K562 (cell line): ENCODE results near the gene SNUPN. TPM values are rescaled to one million over a fixed set of nuclear protein-coding genes. Genes with fewer than 3 reads are reported as not detected.

Source experiments
- ATAC-seq: fragments of 200-7000 bp; cut with Tn5 transposase; 3 replicates; pipeline ENCODE4 v1.9.1; 2020; ENCODE audit warnings: moderate library complexity
- BruUV-seq: library from RNA; stranded (reverse); fragments of 400-500 nt; replicated peaks from 2 replicates; lab custom pipeline; 2021; lab: Mats Ljungman, UMichigan
- CTCF ChIA-PET: fragments of 300-600 bp; formaldehyde crosslinking; extraction: SDS; loops from one replicate; lab custom pipeline; 2021; ENCODE audit warnings: low intra/inter-chr PET ratio; lab: Yijun Ruan, JAX
- POLR2A ChIA-PET: fragments of 300-600, 350-650 bp; sonication (Branson Sonifier 250); formaldehyde crosslinking; extraction: SDS; loops from one replicate; lab custom pipeline; 2021; ENCODE audit warnings: antibody characterized with exemption, inconsistent platforms; lab: Yijun Ruan, JAX
- DNase-seq, 4 experiments: peaks; one replicate each; pipeline versions ENCODE4 v3.0.0 to v3.0.0-alpha.2; 2011 to 2018; ENCODE audit warnings: low spot score in 3 of 4, mixed read lengths in 3 of 4; ENCODE audit errors: extremely low read depth in 1 of 4
- FAIRE-seq: peaks from 2 replicates; lab custom pipeline; 2011; peaks lifted over from hg19 to GRCh38; lab: Jason Lieb, UNC
- H2AFZ ChIP-seq: 2 replicates; pipeline ENCODE4 v1.6.0; 2011; ENCODE audit warnings: low read depth, low read length, control low read depth, inconsistent platforms
- H3K27ac ChIP-seq: fragments of 200-600 bp; 3 replicates; pipeline ENCODE4 v1.8.0; 2011; ENCODE audit warnings: low read depth, mild to moderate bottlenecking, control low read depth, inconsistent platforms, low read length, moderate library complexity, mixed read lengths; ENCODE audit errors: extremely low read depth
- H3K27me3 ChIP-seq, 2 experiments: fragments of 300-600 bp in 1 of 2; 2 replicates in 1 of 2; 3 replicates in 1 of 2; pipeline versions ENCODE4 v1.6.0 to v1.8.0; 2011; ENCODE audit warnings: inconsistent platforms in 2 of 2, low read length in 2 of 2, mild to moderate bottlenecking in 1 of 2, mixed read lengths in 1 of 2, moderate library complexity in 1 of 2; ENCODE audit not compliant: control insufficient read depth in 2 of 2, insufficient read depth in 2 of 2
- H3K36me3 ChIP-seq: fragments of 300-600 bp; 3 replicates; pipeline ENCODE4 v1.8.0; 2011; ENCODE audit warnings: mild to moderate bottlenecking, low read length, inconsistent platforms; ENCODE audit not compliant: control insufficient read depth, insufficient read depth
- H3K4me1 ChIP-seq, 2 experiments: fragments of 200-600 bp in 1 of 2; replicated peaks in 1 of 2; 2 replicates in 1 of 2; 3 replicates in 1 of 2; pipeline versions ENCODE4 v1.5.1 to v1.8.0; 2011; ENCODE audit warnings: inconsistent platforms in 2 of 2, low read length in 2 of 2, mild to moderate bottlenecking in 1 of 2, mixed read lengths in 1 of 2, moderate library complexity in 1 of 2; ENCODE audit not compliant: control insufficient read depth in 2 of 2, insufficient read depth in 2 of 2
- H3K4me2 ChIP-seq: 2 replicates; pipeline ENCODE4 v1.6.1; 2011; ENCODE audit warnings: low read length, control low read depth, inconsistent platforms, mixed read lengths; ENCODE audit not compliant: insufficient read depth
- H3K4me3 ChIP-seq: fragments of 200-600 bp; sonication (generic), shearing (Covaris generic); 2 replicates; pipeline ENCODE4 v1.5.1; 2016; ENCODE audit warnings: control low read depth, inconsistent platforms
- H3K79me2 ChIP-seq: fragments of 200-600 bp; 3 replicates; pipeline ENCODE4 v1.8.0; 2011; ENCODE audit warnings: low read length, inconsistent platforms; ENCODE audit not compliant: control insufficient read depth, insufficient read depth
- H3K9ac ChIP-seq, 2 experiments: 2 replicates each; pipeline versions ENCODE4 v1.6.0 to v1.6.1; 2011; ENCODE audit warnings: low read depth in 2 of 2, low read length in 2 of 2, control low read depth in 1 of 2, inconsistent platforms in 1 of 2, mild to moderate bottlenecking in 1 of 2, mixed read lengths in 1 of 2; ENCODE audit not compliant: insufficient read depth in 1 of 2
- H3K9me1 ChIP-seq: one replicate; pipeline ENCODE4 v1.6.0; 2011; ENCODE audit warnings: inconsistent platforms, mild to moderate bottlenecking, low read length, moderate library complexity; ENCODE audit not compliant: control insufficient read depth, insufficient read depth
- H3K9me3 ChIP-seq: replicated peaks from 2 replicates; pipeline ENCODE4 v1.5.1; 2011; ENCODE audit warnings: low read depth, low read length, inconsistent platforms; ENCODE audit not compliant: control insufficient read depth, insufficient read depth
- H4K20me1 ChIP-seq: replicated peaks from 2 replicates; pipeline ENCODE4 v1.6.1; 2011; ENCODE audit warnings: low read length, inconsistent platforms, mixed read lengths; ENCODE audit not compliant: control insufficient read depth, insufficient read depth
- EHMT2 ChIP-seq: fragments of 450-650 bp; IDR thresholded peaks from 2 replicates; pipeline ENCODE4 v1.6.1; 2018; ENCODE audit warnings: antibody characterized with exemption
- HDAC2 ChIP-seq: fragments of 450-650 bp; IDR thresholded peaks from 2 replicates; pipeline ENCODE4 v1.6.1; 2016; ENCODE audit warnings: mild to moderate bottlenecking
- HES1 ChIP-seq: fragments of 450-650 bp; IDR thresholded peaks from 2 replicates; pipeline ENCODE4 v1.6.1; 2016; ENCODE audit warnings: low read depth, mild to moderate bottlenecking, moderate library complexity
- KDM5B ChIP-seq: fragments of 200-600 bp; sonication (generic); IDR thresholded peaks from 2 replicates; pipeline ENCODE4 v1.6.1; 2012; ENCODE audit warnings: low read depth, mild to moderate bottlenecking, moderate library complexity, low read length, control low read depth, inconsistent platforms; ENCODE audit not compliant: insufficient replicate concordance
- MAFG ChIP-seq: fragments of 450-650 bp; conservative IDR thresholded peaks from 2 replicates; pipeline ENCODE4 v1.6.1; 2016; ENCODE audit warnings: missing genetic modification characterization, missing compliant biosample characterization
- MLLT1 ChIP-seq, 2 experiments: fragments of 450-650 bp; IDR thresholded peaks; 2 replicates each; pipeline ENCODE4 v1.6.1; 2016
- NCOR1 ChIP-seq: fragments of 450-650 bp; IDR thresholded peaks from 2 replicates; pipeline ENCODE4 v1.6.1; 2016; ENCODE audit warnings: mild to moderate bottlenecking, moderate library complexity
- RCOR1 ChIP-seq, 2 experiments: IDR thresholded peaks; 2 replicates each; pipeline ENCODE4 v1.6.1; 2012; ENCODE audit warnings: low read depth in 2 of 2, low read length in 2 of 2, borderline replicate concordance in 1 of 2, improper control_type of control experiment in 1 of 2
- SFPQ ChIP-seq: fragments of 200-400 bp; formaldehyde crosslinking; IDR thresholded peaks from 2 replicates; pipeline ENCODE4 v1.6.1; 2017; ENCODE audit warnings: mild to moderate bottlenecking, low read depth, low read length, moderate library complexity
- SMC3 ChIP-seq: conservative IDR thresholded peaks from 2 replicates; pipeline ENCODE4 v1.6.1; 2011; ENCODE audit warnings: low read depth, low read length, improper control_type of control experiment; ENCODE audit not compliant: insufficient read depth
- SRSF1 ChIP-seq: fragments of 200-400 bp; formaldehyde crosslinking; IDR thresholded peaks from 2 replicates; pipeline ENCODE4 v1.6.1; 2017; ENCODE audit warnings: mild to moderate bottlenecking, low read depth, low read length, moderate library complexity
- ZBTB43 ChIP-seq: sonication (generic); formaldehyde crosslinking; IDR thresholded peaks from 2 replicates; pipeline ENCODE4 v1.8.0; 2023; ENCODE audit warnings: mild to moderate bottlenecking, missing genetic modification reagents
- ZNF316 ChIP-seq: fragments of 450-650 bp; IDR thresholded peaks from 2 replicates; pipeline ENCODE4 v1.6.1; 2016
- ZNF511 ChIP-seq: sonication (generic); formaldehyde crosslinking; IDR thresholded peaks from 2 replicates; pipeline ENCODE4 v1.8.0; 2022; ENCODE audit warnings: mild to moderate bottlenecking, missing genetic modification reagents
- WGBS: fragments of 100-300 bp; shearing (Covaris generic); methylation state at CpG from one replicate; pipeline ENCODE4 v1.1.6; 2016; ENCODE audit warnings: low coverage, mixed read lengths; ENCODE audit not compliant: insufficient coverage; ENCODE audit errors: missing lambda C conversion rate; 5-methylcytosine and 5-hydroxymethylcytosine counted together
- in situ Hi-C: fragments of 300-500 bp; cut with MboI; formaldehyde crosslinking; loops from 4 replicates; pipeline ENCODE4 v1.15.0; 2018; ENCODE audit warnings: inconsistent platforms, mixed read lengths
- intact Hi-C: fragments of 100-400 bp; cut with micrococcal nuclease; formaldehyde crosslinking; loops from 2 replicates; pipeline ENCODE4 v1.14.2; 2022
- polyA plus RNA-seq, 8 experiments: library from polyadenylated mRNA; depleted of rRNA in 4 of 8; stranded (reverse) in 5 of 8; unstranded in 3 of 8; fragments of >200 nt; fragmentation: Nextera tagmentation in 2 of 8; fragmentation: Illumina TruSeq in 1 of 8; extraction: Ambion mirVana in 2 of 8; extraction: Trizol in 1 of 8; gene quantifications; 2 replicates each; pipeline versions ENCODE4 v1.2.1 to v1.2.3, GENCODE V29; 2011 to 2014; ENCODE audit warnings: inconsistent platforms in 1 of 8, missing spikeins in 1 of 8
- total RNA-seq, 7 experiments: library from RNA; depleted of rRNA in 6 of 7; stranded (reverse); fragments of >200 nt in 6 of 7; fragmentation: Illumina TruSeq in 2 of 7; extraction: Trizol in 2 of 7; gene quantifications; 2 replicates each; pipeline versions ENCODE4 v1.2.1 to v1.2.3, GENCODE V29; 2011 to 2021; ENCODE audit warnings: low replicate concordance in 1 of 7

Gene SNUPN
- total and polyA plus RNA-seq, 9 of the 15 experiments (the other 6 are each of a cell fraction or from before 2014, with no cell fraction given): 32.2 to 78.3 (median 40.0) TPM

- no peak overlapping the region for H3K4me2 ChIP-seq
- no peaks in the 10 kb centered on the region for H3K9me1 ChIP-seq
- TSS peak; percentile 24 for BruUV-seq
- peaks cover 4 to 15% of the 10 kb centered on the region in 2 experiments; a peak in 3 of 5 replicates for H3K4me1 ChIP-seq
- no peak overlapping the region for H3K4me3 ChIP-seq
- intact Hi-C loops (loop anchor here (5.0 kb wide), 1 partner anchor 44 kb away; the partner anchor contains the start of gene IMP3), in situ Hi-C loops (loop anchor here (5.0 kb wide), 1 partner anchor 76 kb away; no protein-coding TSS in a partner anchor)
- WGBS: 11% methylated on average over 3 of the region's 3 CpGs
- peaks cover 65% of the 10 kb centered on the region for H3K36me3 ChIP-seq
- H3K79me2 ChIP-seq: no peaks in the 10 kb centered on the region
- H4K20me1 ChIP-seq: no peaks in the 10 kb centered on the region; the same call in 1 of the 2 replicates
- DNase-seq (peak in 2 of 4 experiments; percentile 49 to 61), ATAC-seq (peak; percentile 78), FAIRE-seq (peak; percentile 73)
- H3K9ac ChIP-seq: no peak overlapping the region
- CTCF ChIA-PET: no interaction called here
- H3K27me3 ChIP-seq: no peaks in the 10 kb centered on the region
- no peak overlapping the region for H3K27ac ChIP-seq
- no peak overlapping the region for H2AFZ ChIP-seq
- POLR2A ChIA-PET: interaction anchor here (1.1 to 2.1 kb wide), 4 partner anchors 8 to 20 kb away, joined by 3 to 5 read pairs (median 4); no protein-coding TSS in a partner anchor
- no peaks in the 10 kb centered on the region for H3K9me3 ChIP-seq
- peak; percentile 36; the same call in 1 of the 2 replicates for TF ChIP-seq HES1
- TF ChIP-seq KDM5B: no peak
- TF ChIP-seq ZNF316: 0 out of 2 replicates have a peak, but pooled peaks have one; percentile 43
- no peak for TF ChIP-seq SRSF1
- TF ChIP-seq EHMT2: no peak
- peak in 1 of 2 experiments; percentile 79; a peak in 2 of 4 replicates for TF ChIP-seq RCOR1 (IDR thresholded peaks at IDR 0.05; ENCODE audit: borderline replicate concordance in 1 of 2, low read depth in 2 of 2, low read length in 2 of 2)
- no peak for TF ChIP-seq SMC3
- TF ChIP-seq ZNF511 (CRISPR knock-in tag): no peak
- TF ChIP-seq ZBTB43 (CRISPR knock-in tag): no peak
- TF ChIP-seq MLLT1 (IDR thresholded peaks at IDR 0.05): no peak
- TF ChIP-seq HDAC2: peak; percentile 85
- TF ChIP-seq MAFG: 0 out of 2 replicates have a peak, but pooled peaks have one; percentile 14
- no peak for TF ChIP-seq SFPQ
- TF ChIP-seq NCOR1: no peak
Measured at GRCh38 chr15:75597667-75598341, 27.7 kb downstream of the SNUPN start.
